ENCODE measurements around the gene TMEM225.
"Not testable (repeated sequence)": the region's sequence is repeated elsewhere in the genome, so short reads cannot be mapped to it uniquely, and the experiment has no call there.

The TMEM225 gene

GRCh38 chr11:123885570-123885969 is at the start of gene TMEM225:
Gene TMEM225 (minus strand): TSS chr11:123885670. CDS start chr11:123885425, 245 bp downstream.
- no peak for DNase-seq

- DNase-seq, result no peak
These were observed 38.6 kb upstream of the TMEM225 start for GRCh38 chr11:123924027-123924426.

GRCh38 chr11:123920943-123921342 is 35.5 kb upstream of the TMEM225 start:
- DNase-seq, result no peak

GRCh38 chr11:123905826-123906225 is 20.4 kb upstream of the TMEM225 start:
- no peak for DNase-seq

- no peak for DNase-seq
These were observed 19.5 kb upstream of the TMEM225 start for GRCh38 chr11:123904932-123905331.

GRCh38 chr11:123903932-123904331 is 18.5 kb upstream of the TMEM225 start:
- no peak for DNase-seq

GRCh38 chr11:123901867-123902266 is 16.4 kb upstream of the TMEM225 start, which contains the start of gene OR8D4:
Gene OR8D4 (plus strand): TSS chr11:123902167. CDS start chr11:123906432, 4,265 bp downstream.
- DNase-seq, result no peak

- no peak for DNase-seq
These were observed 14.3 kb upstream of the TMEM225 start for GRCh38 chr11:123899792-123900191.

- DNase-seq, result no peak
These were observed 6.6 kb upstream of the TMEM225 start for GRCh38 chr11:123892031-123892430.

- no peak for DNase-seq
These were observed 4.6 kb downstream of the TMEM225 start for GRCh38 chr11:123880912-123881311.

GRCh38 chr11:123867795-123868194 is 17.7 kb downstream of the TMEM225 start:
- not testable (repeated sequence) for DNase-seq

- not testable (repeated sequence) for DNase-seq
These were observed 20.2 kb downstream of the TMEM225 start for GRCh38 chr11:123865293-123865692.

- DNase-seq, result no peak
These were observed 25.7 kb downstream of the TMEM225 start for GRCh38 chr11:123859731-123860130.

GRCh38 chr11:123856444-123856843 is 29.0 kb downstream of the TMEM225 start:
- no peak for DNase-seq

- DNase-seq, result no peak
These were observed 32.4 kb downstream of the TMEM225 start for GRCh38 chr11:123853038-123853437.

- DNase-seq, result no peak
These were observed 33.1 kb downstream of the TMEM225 start for GRCh38 chr11:123852321-123852720.

- DNase-seq, result no peak
These were observed 34.4 kb downstream of the TMEM225 start for GRCh38 chr11:123851110-123851509.

- no peak for DNase-seq
These were observed 44.3 kb downstream of the TMEM225 start for GRCh38 chr11:123841174-123841573.

- DNase-seq, result no peak
These were observed 46.3 kb downstream of the TMEM225 start for GRCh38 chr11:123839131-123839530.

- no peak for DNase-seq
These were observed 46.8 kb downstream of the TMEM225 start for GRCh38 chr11:123838659-123839058.

GRCh38 chr11:123838199-123838598 is 47.3 kb downstream of the TMEM225 start:
- no peak for DNase-seq

GRCh38 chr11:123833095-123833494 is 52.4 kb downstream of the TMEM225 start:
- DNase-seq, result no peak

All from NCI-H1092 (cell line).